ENCODE measurements around the gene PTPRM. TPM values are rescaled to one million over a fixed set of nuclear protein-coding genes. Genes with fewer than 3 reads are reported as not detected.

Gene PTPRM
- total RNA-seq, 1 experiment from 2014 or later, result 6.2 TPM

GRCh38 chr18:8175501-8176061 is 608.5 kb downstream of the PTPRM start:
- Histone ChIP-seq H4K91ac (ENCODE audit: insufficient read length, low read depth, low read length) (no peak overlapping the region), H2BK5ac (ENCODE audit: insufficient read length, low read length) (no peak overlapping the region), H3K4me1 (ENCODE audit: insufficient read depth, low read length) (no peaks in the 10 kb centered on the region), H2BK12ac (ENCODE audit: insufficient read length, low read depth, low read length) (no peak overlapping the region), H4K8ac (replicated peaks; ENCODE audit: insufficient read length, low read depth, low read length) (no peak overlapping the region), H2BK15ac (ENCODE audit: low read depth, low read length) (no peak overlapping the region), H3K79me2 (ENCODE audit: insufficient read depth, low read length) (no peaks in the 10 kb centered on the region), H3K79me1 (ENCODE audit: insufficient read depth, low read depth, low read length, poor library complexity, severe bottlenecking) (no peaks in the 10 kb centered on the region), H3K56ac (ENCODE audit: insufficient read length, low read depth, low read length) (no peak overlapping the region), H2AK5ac (ENCODE audit: insufficient read length, low read length) (no peak overlapping the region), H3T11ph (ENCODE audit: low read length) (no peak overlapping the region), H3K14ac (ENCODE audit: insufficient read depth, low read length) (no peak overlapping the region), H4K5ac (ENCODE audit: insufficient read length, low read depth, low read length) (no peak overlapping the region), H3K18ac (ENCODE audit: insufficient read length, low read depth, low read length) (no peak overlapping the region), H3K27me3 (ENCODE audit: insufficient read depth, low read length) (no peaks in the 10 kb centered on the region), H3K4me2 (ENCODE audit: insufficient read depth, insufficient read length, low read length) (no peak overlapping the region), H3K23me2 (ENCODE audit: insufficient read length, low read depth, low read length, poor library complexity, severe bottlenecking) (no peaks in the 10 kb centered on the region), H2AFZ (ENCODE audit: low read length) (no peak overlapping the region), H2BK120ac (ENCODE audit: low read depth, low read length, poor library complexity, severe bottlenecking) (no peak overlapping the region), H2BK20ac (ENCODE audit: low read depth, low read length, poor library complexity, severe bottlenecking) (no peak overlapping the region), H4K20me1 (ENCODE audit: control insufficient read depth, insufficient read depth, insufficient read length) (no peaks in the 10 kb centered on the region), H3K4ac (ENCODE audit: low read depth, low read length) (no peak overlapping the region), H3K9me3 (ENCODE audit: control insufficient read depth, low read depth, low read length) (no peaks in the 10 kb centered on the region), H3K27ac (ENCODE audit: insufficient read length, low read depth, low read length) (no peak overlapping the region), H3K9ac (ENCODE audit: extremely low read depth, insufficient read length, low read length) (no peak overlapping the region), H3K23ac (ENCODE audit: insufficient read length, low read depth, low read length) (no peak overlapping the region)
- Mint-ChIP-seq H3K27ac (no peak overlapping the region), H3K4me1 (peaks cover 8 to 15% of the 10 kb centered on the region in 2 experiments; a peak in 3 of 4 replicates), H3K9me3 (peaks cover 6 to 9% of the 10 kb centered on the region in 2 experiments; a peak in 3 of 5 replicates), H3K4me3 (no peak overlapping the region), H3K27me3 (ENCODE audit: low read depth) (no peaks in the 10 kb centered on the region), H3K36me3 (ENCODE audit: insufficient read depth in 1 of 3, low read depth in 3 of 3) (peaks cover 2 to 6% (median 2%) of the 10 kb centered on the region in 3 experiments; a peak in 5 of 7 replicates)
- TF ChIP-seq CTCF (conservative IDR thresholded peaks at IDR 0.05), result no peak
- WGBS (ENCODE audit: extremely low coverage, insufficient read length, low lambda C conversion rate), result no CpG with 5 or more reads among the region's 7 CpGs
- DNase-seq, result no peak
